ENCODE data around the gene KASH5. TPM values are rescaled to one million over a fixed set of nuclear protein-coding genes. Genes with fewer than 3 reads are reported as not detected.
A peak's percentile ranks its signal among the peaks of the same experiment; 100 is the strongest.

Gene KASH5, protein sequence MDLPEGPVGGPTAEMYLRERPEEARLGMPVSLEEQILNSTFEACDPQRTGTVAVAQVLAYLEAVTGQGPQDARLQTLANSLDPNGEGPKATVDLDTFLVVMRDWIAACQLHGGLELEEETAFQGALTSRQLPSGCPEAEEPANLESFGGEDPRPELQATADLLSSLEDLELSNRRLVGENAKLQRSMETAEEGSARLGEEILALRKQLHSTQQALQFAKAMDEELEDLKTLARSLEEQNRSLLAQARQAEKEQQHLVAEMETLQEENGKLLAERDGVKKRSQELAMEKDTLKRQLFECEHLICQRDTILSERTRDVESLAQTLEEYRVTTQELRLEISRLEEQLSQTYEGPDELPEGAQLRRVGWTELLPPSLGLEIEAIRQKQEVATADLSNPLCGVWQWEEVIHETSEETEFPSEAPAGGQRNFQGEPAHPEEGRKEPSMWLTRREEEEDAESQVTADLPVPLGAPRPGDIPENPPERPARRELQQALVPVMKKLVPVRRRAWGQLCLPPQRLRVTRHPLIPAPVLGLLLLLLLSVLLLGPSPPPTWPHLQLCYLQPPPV
- total RNA-seq (2014; rRNA removed; shearing (Covaris generic)): not detected in 2 replicates

DNA sequence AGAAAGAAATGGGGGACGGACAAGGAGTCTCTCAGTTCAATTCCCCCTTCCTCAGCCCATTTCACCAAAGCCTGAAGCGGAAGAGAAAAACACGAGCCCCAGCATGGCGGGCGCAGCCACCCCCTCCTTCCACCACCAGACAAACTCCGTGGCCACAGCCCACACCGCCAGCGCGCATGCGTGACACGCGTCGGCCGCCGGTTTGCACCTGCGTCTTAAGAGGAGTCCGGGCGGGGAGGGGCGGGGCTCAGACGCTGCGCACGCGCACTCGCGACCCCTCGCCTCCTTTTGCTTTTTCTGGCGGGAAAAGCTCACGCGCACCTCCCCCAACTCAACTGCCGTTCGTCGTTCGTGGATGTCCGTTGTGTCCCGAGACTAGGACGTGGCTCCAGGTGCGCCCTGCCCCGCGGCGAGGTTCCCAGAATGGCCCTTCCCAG lies at the start of gene KASH5:
KASH5 (plus strand) TSS at position 314 of the 437 bp plus-strand sequence. CDS start 2,635 bp downstream, outside the sequence.
- no peak for DNase-seq (ENCODE audit: low spot score)

DNA sequence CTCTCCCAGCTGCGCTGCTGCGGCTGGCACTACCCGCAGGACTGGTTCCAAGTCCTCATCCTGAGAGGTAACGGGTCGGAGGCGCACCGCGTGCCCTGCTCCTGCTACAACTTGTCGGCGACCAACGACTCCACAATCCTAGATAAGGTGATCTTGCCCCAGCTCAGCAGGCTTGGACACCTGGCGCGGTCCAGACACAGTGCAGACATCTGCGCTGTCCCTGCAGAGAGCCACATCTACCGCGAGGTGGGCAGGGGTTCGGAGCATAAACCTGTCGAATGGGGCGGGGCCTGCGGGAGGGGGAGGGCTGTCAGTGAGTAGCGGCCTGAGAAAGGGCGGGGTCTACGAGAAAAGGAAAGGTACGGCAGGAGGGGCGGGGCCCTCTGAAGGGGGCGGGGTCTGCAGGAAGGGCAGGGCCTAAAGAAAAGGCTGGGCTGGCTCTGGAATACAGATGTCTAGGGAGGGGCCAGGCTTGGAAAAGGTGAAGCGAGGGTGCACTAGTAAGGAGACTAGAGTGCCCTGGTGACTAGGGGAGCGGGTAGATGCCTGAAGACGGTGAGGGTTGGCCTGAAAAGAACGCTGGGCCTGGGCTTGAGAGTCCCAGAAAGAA lies 49.3 kb upstream of the KASH5 start:
- DNase-seq (ENCODE audit: low spot score): no peak

DNA sequence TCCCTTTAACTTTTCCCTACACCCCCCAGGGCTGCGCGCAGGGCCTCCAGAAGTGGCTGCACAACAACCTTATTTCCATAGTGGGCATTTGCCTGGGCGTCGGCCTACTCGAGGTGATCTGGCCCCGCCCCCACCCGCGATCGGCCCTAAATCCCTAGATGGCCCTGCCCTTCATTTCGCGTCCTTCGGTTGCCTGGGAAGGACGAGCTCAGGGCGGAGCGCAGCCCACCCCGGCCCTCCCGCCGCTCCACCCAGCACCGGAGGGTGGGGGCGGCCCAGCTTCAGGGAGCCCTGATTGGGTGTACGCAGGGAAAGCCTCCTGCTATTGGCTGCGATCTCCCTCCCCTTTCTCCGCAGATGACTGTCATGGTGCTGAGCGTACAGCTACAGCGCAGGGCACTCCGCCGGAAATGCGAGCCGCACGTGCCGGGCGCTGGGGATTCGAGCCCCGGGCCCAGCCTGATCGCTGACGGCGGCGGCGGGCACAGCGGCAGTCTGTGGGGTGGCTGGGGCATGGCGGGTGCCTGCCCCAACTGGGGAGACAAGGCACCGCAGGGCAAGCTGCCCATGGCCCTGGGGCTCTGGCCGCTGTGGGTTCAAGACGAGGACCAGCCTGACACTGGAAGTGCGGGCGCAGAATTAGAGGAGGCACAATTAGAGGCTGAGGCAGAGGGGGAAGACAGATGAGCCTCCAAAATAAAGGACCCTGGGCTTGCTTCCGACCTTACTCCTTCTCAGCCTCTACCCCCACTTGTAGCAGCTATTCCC lies 48.6 kb upstream of the KASH5 start:
- DNase-seq (ENCODE audit: low spot score): no peak

DNA sequence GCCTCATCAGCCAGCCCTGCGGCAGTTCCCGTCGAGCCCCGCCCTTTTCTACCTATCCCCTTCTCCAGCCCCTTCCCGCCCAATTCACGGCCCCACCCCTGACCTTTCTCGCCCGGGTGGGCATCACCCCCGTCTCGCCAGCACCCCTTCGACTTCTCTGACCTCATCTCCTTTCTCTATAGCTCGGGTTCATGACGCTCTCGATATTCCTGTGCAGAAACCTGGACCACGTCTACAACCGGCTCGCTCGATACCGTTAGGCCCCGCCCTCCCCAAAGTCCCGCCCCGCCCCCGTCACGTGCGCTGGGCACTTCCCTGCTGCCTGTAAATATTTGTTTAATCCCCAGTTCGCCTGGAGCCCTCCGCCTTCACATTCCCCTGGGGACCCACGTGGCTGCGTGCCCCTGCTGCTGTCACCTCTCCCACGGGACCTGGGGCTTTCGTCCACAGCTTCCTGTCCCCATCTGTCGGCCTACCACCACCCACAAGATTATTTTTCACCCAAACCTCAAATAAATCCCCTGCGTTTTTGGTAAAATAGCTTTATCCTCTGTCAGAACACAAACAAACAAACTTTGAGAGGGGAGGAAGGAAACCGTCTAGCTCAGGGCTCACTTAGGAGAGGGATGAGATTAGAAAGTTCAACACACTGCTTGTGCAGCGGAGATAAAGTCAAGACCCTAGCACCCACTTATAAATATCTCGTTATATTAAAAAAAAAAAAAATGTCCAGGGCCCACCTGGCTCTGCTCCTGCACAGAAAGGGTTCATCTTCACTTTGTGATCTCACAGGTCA lies 47.8 kb upstream of the KASH5 start:
- no peak for DNase-seq (ENCODE audit: low spot score)

DNA sequence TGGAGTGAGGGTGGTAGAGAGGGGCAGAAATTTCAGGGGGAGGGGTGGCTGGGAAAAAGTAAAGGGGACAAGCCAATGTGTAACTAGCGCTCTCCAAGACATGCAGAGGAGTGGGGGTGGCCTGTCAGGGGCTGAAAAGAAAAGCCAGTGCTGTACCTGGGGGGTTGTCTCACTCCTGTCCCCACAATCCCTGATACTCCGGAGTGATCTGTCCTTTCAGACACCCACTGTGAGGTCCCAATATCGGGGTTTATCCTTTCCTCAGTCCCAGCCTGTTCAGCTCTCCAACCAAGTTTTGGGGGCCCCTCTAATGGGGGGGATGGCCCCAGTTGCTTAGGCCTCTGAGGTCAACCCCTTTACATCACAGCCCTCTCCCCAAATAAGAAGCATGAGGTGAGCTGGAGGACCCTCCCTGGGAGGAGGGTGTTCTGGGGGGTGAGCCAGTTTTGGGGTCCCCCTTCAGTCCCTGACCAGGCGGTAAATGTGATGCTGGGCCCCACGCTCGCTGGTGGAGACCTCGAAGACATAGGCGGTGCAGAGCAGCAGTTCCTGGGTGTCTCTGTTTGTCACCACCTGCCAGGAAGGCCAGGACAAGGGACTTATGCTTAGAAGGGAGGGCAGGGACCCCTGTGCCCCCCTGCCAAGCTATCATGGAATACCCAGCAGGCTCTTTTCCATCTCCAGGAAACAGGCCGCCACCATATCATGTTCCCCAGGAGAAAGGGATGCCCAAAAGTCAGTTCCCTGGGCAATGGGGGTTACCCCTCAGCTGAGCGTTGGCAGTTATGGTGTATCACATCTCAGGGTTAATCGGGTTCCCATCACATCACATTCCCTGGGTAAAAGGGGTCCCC lies 47.0 kb upstream of the KASH5 start:
- no peak for DNase-seq (ENCODE audit: low spot score)

DNA sequence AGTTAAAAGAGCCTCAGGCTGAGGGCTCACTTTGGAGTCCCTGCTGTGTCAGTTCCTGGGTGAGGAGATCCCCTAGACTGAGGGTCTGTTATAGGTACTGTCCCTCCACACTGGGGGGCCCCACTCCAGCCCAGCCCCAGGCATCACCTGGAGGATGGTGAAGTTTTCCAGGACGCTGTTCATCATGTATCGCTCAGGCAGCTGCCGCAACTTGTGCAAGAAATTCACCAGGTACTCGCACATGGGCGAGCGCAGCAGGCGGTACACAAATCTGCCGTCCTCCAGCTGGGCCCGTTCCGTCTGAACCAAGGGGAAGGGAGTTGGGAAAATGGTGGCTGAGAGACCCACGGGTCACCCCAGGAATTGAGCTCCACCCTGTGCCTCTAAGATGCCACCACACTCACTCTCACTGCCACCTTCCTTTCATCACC lies 45.7 kb upstream of the KASH5 start:
- DNase-seq (ENCODE audit: low spot score): no peak

DNA sequence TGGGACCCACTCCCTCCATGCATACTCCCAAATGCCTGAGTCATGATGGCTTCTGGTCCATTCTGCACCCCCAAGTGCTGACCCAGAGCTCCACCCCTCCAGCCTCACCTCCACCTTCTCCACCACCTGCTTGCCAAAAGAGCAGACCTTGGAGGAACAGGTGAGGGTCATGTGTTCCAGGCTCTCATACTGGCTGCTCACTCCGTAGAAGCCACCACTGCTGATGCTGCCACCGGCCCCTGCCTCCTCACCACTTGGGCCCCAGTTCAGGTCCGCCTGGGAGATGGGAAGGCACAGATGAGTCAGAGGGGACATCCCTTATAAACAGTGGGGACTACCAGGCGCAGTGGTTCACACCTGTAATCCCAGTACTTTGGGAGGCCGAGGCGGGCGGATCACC lies 44.9 kb upstream of the KASH5 start:
- no peak for DNase-seq (ENCODE audit: low spot score)

DNA sequence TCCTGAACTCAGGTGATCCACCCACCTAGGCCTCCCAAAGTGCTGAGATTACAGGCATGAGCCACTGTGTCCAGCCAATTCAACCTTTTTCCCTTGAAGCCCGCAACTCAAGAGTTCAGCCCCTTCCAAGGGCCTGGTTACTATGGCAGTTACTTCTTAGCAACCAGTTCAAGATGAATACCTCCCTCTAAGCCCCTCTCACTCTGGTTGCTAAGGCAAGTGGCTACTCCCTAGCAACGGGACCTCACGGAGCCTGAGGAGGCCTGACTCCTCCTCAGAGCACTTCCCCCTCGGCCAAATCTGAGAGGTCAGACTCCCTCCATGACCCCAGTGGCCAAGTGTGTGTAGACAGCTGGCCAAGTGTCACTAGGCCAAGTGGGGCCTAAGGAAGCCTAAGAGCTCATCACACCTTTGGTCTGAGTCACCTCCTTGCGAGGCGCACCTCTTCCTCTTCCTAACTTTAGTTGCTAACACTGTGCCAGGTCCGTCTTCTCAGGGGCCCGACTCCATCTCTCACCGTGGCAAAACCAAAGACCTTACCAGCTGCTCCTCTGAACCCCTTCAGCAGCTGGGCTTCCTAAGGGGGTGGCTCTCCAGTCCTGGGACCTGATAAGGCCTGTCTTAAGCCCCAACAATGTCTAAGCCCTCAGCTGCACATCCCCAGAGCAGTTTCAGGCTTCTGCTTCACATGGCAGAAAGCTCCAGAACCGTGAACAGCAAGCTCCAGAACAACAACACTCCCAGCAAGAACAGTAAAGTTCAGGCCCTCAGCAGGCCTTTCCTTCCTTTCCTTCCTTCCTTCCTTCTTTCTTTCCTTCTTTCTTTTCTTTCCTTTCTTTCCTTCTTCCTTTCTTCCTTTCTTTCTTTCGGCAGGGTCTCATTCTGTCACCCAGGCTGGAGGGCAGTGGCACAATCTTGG lies 43.3 kb upstream of the KASH5 start:
- DNase-seq (ENCODE audit: low spot score): no peak

DNA sequence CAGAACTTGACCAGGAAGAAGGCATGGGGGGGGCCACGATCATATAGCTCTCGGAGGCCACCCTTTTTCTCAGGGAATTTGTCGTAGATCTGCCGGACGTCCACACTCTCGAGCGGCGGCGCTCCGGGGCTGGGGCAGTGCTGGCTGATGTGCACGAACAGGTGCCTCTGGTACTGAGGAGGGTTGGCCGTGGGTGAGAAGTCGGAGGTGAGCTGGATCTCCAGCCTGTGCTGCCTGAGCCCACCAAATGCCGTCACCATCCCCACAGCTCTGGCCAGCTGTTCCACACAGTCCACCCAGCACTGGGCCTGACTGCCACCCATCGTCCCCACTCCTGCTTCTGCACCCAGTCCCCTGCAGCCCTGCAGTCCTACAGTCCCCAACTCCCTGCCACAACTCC lies 40.9 kb upstream of the KASH5 start:
- no peak for DNase-seq (ENCODE audit: low spot score)

DNA sequence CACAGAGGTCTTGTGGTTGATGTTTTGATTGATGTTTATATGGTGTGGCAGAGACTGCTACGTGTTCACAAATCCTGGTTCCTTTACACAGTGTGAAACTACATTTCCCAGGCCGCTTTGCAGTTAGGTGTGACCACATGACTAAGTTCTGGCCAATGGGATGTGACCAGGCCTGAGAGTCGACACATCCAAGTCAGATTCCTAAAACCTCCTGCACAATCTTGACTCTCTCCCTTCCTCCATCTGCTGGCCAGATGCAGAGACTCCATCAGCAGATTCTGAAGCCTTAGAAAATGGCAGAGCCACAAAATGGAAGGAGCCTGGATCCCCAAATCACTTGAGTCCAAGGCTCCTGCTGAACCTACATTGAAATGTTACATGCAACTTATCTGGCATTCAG lies 40.2 kb upstream of the KASH5 start:
- DNase-seq (ENCODE audit: low spot score): peak; percentile 37

DNA sequence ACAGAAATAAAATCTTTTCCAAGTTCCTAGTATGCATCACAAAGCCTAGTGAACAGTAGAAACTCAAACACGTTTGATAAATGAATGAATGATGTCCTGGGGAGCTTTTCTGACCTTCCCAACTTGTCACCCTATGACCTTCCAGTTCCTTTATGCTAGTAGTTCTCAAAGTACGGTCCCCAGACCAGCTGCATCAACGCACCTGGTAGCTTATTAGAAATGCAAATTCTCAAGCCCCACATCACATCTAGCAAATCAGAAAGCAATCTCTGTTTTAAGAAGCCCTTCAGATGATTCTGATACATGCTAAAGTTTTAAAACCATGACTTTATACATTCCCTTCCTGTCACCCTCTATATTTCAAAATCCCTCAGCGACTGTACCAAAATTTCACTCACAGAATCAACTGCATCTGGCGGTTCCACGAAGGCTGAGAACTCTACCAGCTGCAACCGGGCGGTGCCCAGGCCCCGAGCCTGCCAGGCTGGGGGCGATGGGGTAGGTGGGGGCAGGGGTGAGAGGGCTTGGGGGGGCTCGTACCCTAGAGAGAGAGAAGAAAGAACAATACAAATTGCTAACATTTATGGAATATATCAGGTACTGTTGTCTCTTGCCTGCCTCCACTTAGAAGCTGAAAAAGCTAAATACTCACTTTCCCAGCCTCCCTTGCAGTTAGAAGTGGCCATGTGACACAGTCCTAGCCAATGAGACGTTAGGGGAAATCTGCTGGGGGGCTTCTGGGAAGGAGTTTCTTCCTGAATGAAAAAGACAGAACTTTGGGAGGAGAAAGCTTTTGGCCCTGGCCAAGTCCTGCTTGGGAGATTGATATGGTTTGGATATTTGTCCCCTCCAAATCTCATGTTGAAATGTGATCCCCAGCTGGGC lies 39.5 kb upstream of the KASH5 start:
- DNase-seq (ENCODE audit: low spot score): no peak

DNA sequence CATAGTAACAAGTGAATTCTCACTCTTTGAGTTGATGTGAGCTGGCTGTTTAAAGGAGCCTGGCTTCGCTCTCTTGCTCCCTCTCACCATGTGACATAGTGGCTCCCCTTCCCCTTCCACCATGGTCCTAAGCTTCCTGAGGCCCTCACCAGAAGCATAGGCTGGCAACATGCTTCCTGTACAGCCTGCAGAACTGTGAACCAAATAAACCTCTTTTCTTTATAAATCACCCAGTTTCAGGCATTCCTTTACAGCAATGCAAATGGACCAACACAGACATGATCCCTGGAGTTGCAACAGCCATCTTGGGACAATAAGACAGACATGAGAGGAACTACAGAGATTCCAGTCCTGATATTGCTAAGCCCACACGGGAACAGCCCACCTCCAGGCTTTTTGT lies 38.5 kb upstream of the KASH5 start:
- no peak for DNase-seq (ENCODE audit: low spot score)

DNA sequence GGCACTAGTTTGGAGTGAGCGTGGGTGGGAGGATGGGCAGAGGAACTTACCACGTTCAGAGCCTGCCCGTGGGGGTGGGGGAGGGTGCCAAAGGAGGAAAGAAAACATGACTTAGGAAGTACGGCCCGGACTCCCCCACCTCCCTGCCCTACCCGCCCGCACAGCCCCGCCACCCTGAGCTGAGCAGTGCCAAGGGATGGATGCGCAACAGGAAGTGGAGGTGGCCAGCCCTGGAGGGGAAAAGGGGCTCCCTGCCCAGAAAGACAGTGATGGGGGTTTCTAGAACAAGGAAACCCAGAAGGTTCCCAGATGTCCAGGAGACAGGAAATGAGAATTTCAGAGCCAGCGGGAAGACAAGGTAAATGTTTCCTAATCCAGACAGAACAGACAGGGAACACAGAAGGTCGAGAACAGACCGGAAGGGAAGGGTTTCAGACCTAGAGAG lies 32.1 kb upstream of the KASH5 start:
- DNase-seq (ENCODE audit: low spot score): no peak

DNA sequence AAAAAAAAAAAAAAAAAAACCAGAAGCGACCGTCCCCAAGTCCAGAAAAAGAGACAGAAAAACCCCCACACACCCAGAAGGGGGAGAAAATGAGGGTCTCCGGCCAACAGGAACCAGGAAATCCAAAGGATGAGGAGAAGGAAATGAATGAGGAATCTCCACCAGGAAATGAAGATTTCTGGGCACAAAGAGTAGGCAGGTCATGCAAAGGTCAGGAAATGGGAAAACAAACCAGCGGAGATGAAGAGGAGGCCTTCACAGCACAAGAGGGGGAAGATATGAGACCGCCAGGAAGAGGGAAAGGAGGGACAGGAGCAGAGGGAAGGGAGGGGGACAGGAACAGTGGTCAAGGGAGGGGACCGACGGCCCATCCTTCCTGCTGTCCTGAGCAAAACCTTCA lies 31.7 kb upstream of the KASH5 start:
- DNase-seq (ENCODE audit: low spot score): no peak

DNA sequence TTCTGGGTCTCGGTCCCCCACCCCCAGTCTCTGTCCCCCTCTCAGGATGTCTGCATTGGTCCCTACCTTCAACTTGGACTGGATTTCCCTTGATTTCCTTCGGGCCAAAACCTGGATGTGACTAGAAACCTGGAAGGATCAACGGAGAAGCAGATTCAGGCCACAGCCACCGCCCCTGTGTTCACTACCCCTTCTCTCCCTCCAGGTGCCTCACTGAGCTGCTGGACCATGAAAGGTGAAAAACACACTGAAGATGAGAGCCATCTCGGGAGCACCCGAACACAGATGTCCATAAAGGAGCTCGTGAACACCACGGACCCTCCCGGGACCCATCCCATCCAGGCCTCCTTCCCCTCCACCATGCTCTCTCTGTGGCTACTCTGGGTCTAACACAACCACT lies 30.9 kb upstream of the KASH5 start:
- no peak for DNase-seq (ENCODE audit: low spot score)

DNA sequence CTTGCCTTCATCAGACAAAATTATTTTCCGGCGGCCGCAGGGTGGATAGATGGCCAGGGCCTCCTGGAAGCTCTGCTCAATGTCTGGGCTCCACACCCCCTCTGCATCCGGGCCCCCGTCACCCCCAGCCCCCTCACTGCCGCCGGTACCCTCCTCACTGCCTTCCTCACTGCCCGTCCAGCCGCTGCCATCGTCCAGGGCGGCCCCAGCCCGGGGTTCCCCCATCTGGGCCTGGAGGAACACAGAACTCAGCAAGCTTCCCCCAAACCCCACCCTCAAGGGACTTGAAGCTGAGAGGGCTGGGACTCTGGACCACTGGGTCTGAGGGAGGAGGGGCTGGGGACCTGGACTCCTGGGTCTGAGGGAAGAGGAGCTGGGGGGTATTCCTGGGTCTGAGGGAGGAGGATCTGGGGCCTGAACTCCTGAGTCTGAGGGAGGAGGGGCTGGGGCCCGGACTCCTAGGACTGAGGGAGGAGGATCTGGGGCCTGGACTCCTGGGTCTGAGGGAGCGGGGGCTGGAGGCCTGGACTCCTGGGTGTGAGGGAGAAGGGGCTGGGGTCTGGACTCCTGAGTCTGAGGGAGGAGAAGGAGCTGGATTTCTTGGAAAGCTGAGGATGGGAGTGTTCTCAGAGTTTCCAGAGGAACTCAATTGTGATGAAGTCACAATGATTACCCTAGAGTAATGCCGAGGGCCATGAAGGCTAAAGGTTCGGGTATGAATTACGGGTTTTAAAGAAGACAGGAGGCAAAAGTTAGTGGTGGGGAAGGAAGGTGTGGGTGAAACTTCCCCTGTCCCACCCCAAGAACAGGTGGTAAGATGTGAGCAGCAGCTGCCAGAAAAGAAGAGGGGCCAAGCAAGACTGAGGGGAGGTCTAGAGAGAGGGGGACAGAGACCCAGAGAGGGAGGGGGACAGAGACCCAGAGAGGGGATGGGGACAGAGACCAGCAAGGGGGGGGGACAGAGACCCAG lies 27.9 kb upstream of the KASH5 start:
- DNase-seq (ENCODE audit: low spot score): no peak

DNA sequence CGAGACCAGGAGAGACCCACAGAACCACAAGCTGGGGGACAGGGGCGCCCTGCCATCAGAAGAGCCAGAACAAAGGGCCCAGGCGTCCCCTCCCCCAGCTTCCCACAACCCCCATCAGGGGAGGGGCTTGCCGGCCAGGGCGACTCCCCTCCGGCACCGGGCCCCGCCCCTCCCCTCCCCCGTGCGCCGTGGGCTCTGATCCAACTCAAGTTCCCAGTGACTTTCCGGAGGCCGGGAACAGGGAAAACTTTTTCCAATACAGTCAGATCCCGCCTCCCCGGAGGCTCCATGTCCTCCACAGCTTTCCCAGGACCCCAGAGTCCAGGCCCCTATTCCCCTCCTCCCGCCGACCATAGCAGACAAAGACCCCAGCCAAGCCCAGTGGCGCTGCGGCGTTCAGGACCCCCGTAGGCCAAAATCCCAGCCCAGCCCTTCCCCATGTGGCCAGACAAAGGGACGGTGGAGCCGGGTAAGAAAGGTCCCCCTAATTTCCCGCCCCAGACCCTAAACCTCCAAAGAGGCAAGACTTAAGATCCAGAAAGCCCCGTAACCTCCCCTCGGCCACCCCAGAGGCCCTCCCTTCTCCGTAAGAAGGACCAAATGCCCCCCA lies 26.5 kb upstream of the KASH5 start:
- peak; percentile 48 for DNase-seq (ENCODE audit: low spot score)
